Lower leg skin (tissue), 4 donors: ENCODE results near the gene IRS1. TPM values are rescaled to one million over a fixed set of nuclear protein-coding genes. Genes with fewer than 3 reads are reported as not detected.
A peak's percentile ranks its signal among the peaks of the same experiment; 100 is the strongest.

Experiments
- DNase-seq, 2 donors: peaks; one replicate each; pipeline ENCODE4 v3.0.0-alpha.2; 2019; ENCODE audit warnings: low spot score in 2 of 2
- H3K4me3 ChIP-seq: fragments of 200-600 bp; sonication (generic); 2 replicates; pipeline ENCODE4 v1.5.1; 2017; ENCODE audit warnings: mild to moderate bottlenecking, low read depth; ENCODE audit not compliant: poor library complexity, severe bottlenecking
- CTCF ChIP-seq, 3 donors: fragments of 450-650 bp; IDR thresholded peaks; one replicate each; pipeline ENCODE4 v1.5.1; 2016; ENCODE audit warnings: antibody characterized with exemption in 3 of 3, mild to moderate bottlenecking in 3 of 3, moderate library complexity in 2 of 3
- POLR2A ChIP-seq, 2 donors: fragments of 450-650 bp; IDR thresholded peaks; one replicate each; pipeline ENCODE4 v1.6.1; 2016 to 2017; ENCODE audit warnings: antibody characterized with exemption in 2 of 2, mild to moderate bottlenecking in 1 of 2, moderate library complexity in 1 of 2
- WGBS, 2 donors: methylation state at CpG; one replicate each; pipeline ENCODE4 v1.1.5; 2018; 5-methylcytosine and 5-hydroxymethylcytosine counted together
- intact Hi-C: fragments of 100-400 bp; cut with DNase I; formaldehyde crosslinking; loops from one replicate; pipeline ENCODE4 v1.15.0; 2023; ENCODE audit warnings: low total_unique reads
- total RNA-seq, 4 donors: library from RNA; depleted of rRNA; stranded (reverse); fragments of >200 nt; gene quantifications; one replicate each; pipeline ENCODE4 v1.1.0, GENCODE V29; 2016

IRS1 gene
- total RNA-seq, 4 donors from 2014 or later, result 16.9 to 55.0 (median 25.4) TPM

GRCh38 chr2:226828191-226828590, 28.6 kb upstream of the IRS1 start:
- no peak for DNase-seq
- intact Hi-C loops, result no loop called here
- TF ChIP-seq CTCF (IDR thresholded peaks at IDR 0.05) (no peak), POLR2A (IDR thresholded peaks at IDR 0.05) (no peak)
- no peak overlapping the region for H3K4me3 ChIP-seq
- 35 to 40% methylated on average over 2 of the region's 2 CpGs for WGBS, 2 donors

GRCh38 chr2:226825056-226825455, 25.4 kb upstream of the IRS1 start:
- intact Hi-C loops, result no loop called here
- TF ChIP-seq POLR2A (IDR thresholded peaks at IDR 0.05) (no peak), CTCF (IDR thresholded peaks at IDR 0.05) (no peak)
- no peak overlapping the region for H3K4me3 ChIP-seq
- no peak for DNase-seq
- 67 to 69% methylated on average over 2 of the region's 2 CpGs for WGBS, 2 donors

- WGBS, 2 donors, result 24 to 34% methylated on average over 3 of the region's 3 CpGs
- no peak for DNase-seq
- intact Hi-C loops, result no loop called here
- no peak overlapping the region for H3K4me3 ChIP-seq
- TF ChIP-seq CTCF (IDR thresholded peaks at IDR 0.05) (no peak), POLR2A (IDR thresholded peaks at IDR 0.05) (no peak)
Observed at GRCh38 chr2:226818930-226819329, 19.3 kb upstream of the IRS1 start.

GRCh38 chr2:226813148-226813701, 13.6 kb upstream of the IRS1 start:
- TF ChIP-seq POLR2A (IDR thresholded peaks at IDR 0.05), result no peak
- no peak for TF ChIP-seq CTCF (IDR thresholded peaks at IDR 0.05)
- no peak overlapping the region for H3K4me3 ChIP-seq
- intact Hi-C loops, result no loop called here
- DNase-seq, result no peak
- 91 to 97% methylated on average over 1 of the region's 1 CpG for WGBS, 2 donors

- intact Hi-C loops, result loop anchor here (10.0 kb wide), 2 partner anchors 181 to 919 kb away; no protein-coding TSS in a partner anchor
- H3K4me3 ChIP-seq, result no peak overlapping the region
- TF ChIP-seq POLR2A (IDR thresholded peaks at IDR 0.05) (no peak), CTCF (IDR thresholded peaks at IDR 0.05) (no peak)
- 57 to 82% methylated on average over 1 of the region's 1 CpG for WGBS, 2 donors
- no peak for DNase-seq
Observed at GRCh38 chr2:226803410-226803809, 3.8 kb upstream of the IRS1 start.

- H3K4me3 ChIP-seq, result no peak overlapping the region
- DNase-seq, result no peak
- intact Hi-C loops, result loop anchor here (10.0 kb wide), 2 partner anchors 182 to 918 kb away; no protein-coding TSS in a partner anchor
- WGBS, 2 donors, result 0 to 1% methylated on average over 4 of the region's 4 CpGs
- TF ChIP-seq POLR2A (IDR thresholded peaks at IDR 0.05), result no peak
- peak in 1 of 3 donors; percentile 40 for TF ChIP-seq CTCF (IDR thresholded peaks at IDR 0.05)
Observed at GRCh38 chr2:226802573-226802972, 3.0 kb upstream of the IRS1 start.
